CD14-positive monocyte (primary cell): ENCODE data around the gene CRY2. TPM values are rescaled to one million over a fixed set of nuclear protein-coding genes. Genes with fewer than 3 reads are reported as not detected.

ENCODE experiments used
- DNase-seq, 3 donors: peaks; one replicate each; pipeline ENCODE4 v3.0.0-alpha.2; 2011 to 2022
- H2AFZ ChIP-seq: 2 replicates; pipeline ENCODE4 v1.6.0; 2012; ENCODE audit warnings: mild to moderate bottlenecking, low read depth, low read length, inconsistent platforms; ENCODE audit not compliant: insufficient read depth, poor library complexity, severe bottlenecking
- H3K27ac ChIP-seq, 2 donors: 1 replicate in 1 of 2; 2 replicates in 1 of 2; pipeline ENCODE4 v1.5.1; 2012 to 2013; ENCODE audit warnings: low read length in 2 of 2, control low read depth in 1 of 2, inconsistent platforms in 1 of 2, low read depth in 1 of 2, mild to moderate bottlenecking in 1 of 2
- H3K27me3 ChIP-seq, 2 donors: one replicate each; pipeline versions ENCODE4 v1.6.0 to v1.6.1; 2011 to 2013; ENCODE audit warnings: low read length in 2 of 2; ENCODE audit not compliant: control insufficient read depth in 2 of 2, insufficient read depth in 2 of 2
- H3K36me3 ChIP-seq, 2 donors: replicated peaks in 1 of 2; 1 replicate in 1 of 2; 2 replicates in 1 of 2; pipeline versions ENCODE4 v1.5.1 to v1.6.1; 2012 to 2013; ENCODE audit warnings: low read length in 2 of 2, control low read depth in 1 of 2, inconsistent platforms in 1 of 2, mild to moderate bottlenecking in 1 of 2; ENCODE audit not compliant: insufficient read depth in 2 of 2, control insufficient read depth in 1 of 2
- H3K4me1 ChIP-seq, 2 donors: 1 replicate in 1 of 2; 2 replicates in 1 of 2; pipeline versions ENCODE4 v1.5.1 to v1.6.1; 2012 to 2013; ENCODE audit warnings: low read length in 2 of 2, control low read depth in 1 of 2, inconsistent platforms in 1 of 2, mild to moderate bottlenecking in 1 of 2, moderate library complexity in 1 of 2; ENCODE audit not compliant: insufficient read depth in 2 of 2, control insufficient read depth in 1 of 2
- H3K4me2 ChIP-seq: replicated peaks from 2 replicates; pipeline ENCODE3; 2012; ENCODE audit warnings: low read length, moderate library complexity, mild to moderate bottlenecking; ENCODE audit not compliant: poor library complexity, severe bottlenecking; ENCODE audit errors: extremely low read depth
- H3K4me3 ChIP-seq, 3 experiments: fragments of 200-600 bp in 1 of 3; sonication (generic) in 1 of 3; replicated peaks in 1 of 3; 1 replicate in 2 of 3; 2 replicates in 1 of 3; pipeline ENCODE4 v1.5.1; 2011 to 2013; ENCODE audit warnings: low read length in 3 of 3, mild to moderate bottlenecking in 3 of 3, control low read depth in 2 of 3, low read depth in 2 of 3, inconsistent platforms in 1 of 3, moderate library complexity in 1 of 3
- H3K79me2 ChIP-seq: 2 replicates; pipeline ENCODE4 v1.6.0; 2012; ENCODE audit warnings: mild to moderate bottlenecking, control low read depth, inconsistent platforms, low read length, moderate library complexity; ENCODE audit not compliant: insufficient read depth
- H3K9ac ChIP-seq: 2 replicates; pipeline ENCODE4 v1.6.0; 2017; ENCODE audit warnings: low read length, mild to moderate bottlenecking; ENCODE audit not compliant: insufficient read depth, poor library complexity, severe bottlenecking
- H3K9me3 ChIP-seq, 2 donors: replicated peaks in 1 of 2; 1 replicate in 1 of 2; 2 replicates in 1 of 2; pipeline versions ENCODE4 v1.5.1 to v1.6.1; 2012 to 2013; ENCODE audit warnings: low read length in 2 of 2, control low read depth in 1 of 2; ENCODE audit not compliant: control insufficient read depth in 1 of 2, insufficient read depth in 1 of 2
- H4K20me1 ChIP-seq: 2 replicates; pipeline ENCODE4 v1.6.0; 2012; ENCODE audit warnings: mild to moderate bottlenecking, low read length, control low read depth, moderate library complexity; ENCODE audit not compliant: insufficient read depth
- H3K27ac Mint-ChIP-seq, 7 donors: one replicate each; pipeline ENCODE4 v1.8.0; 2020; ENCODE audit warnings: mild to moderate bottlenecking in 7 of 7, mixed read lengths in 7 of 7, moderate library complexity in 6 of 7, inconsistent platforms in 2 of 7
- H3K27me3 Mint-ChIP-seq, 3 donors: one replicate each; pipeline ENCODE4 v1.8.0; 2021 to 2022; ENCODE audit warnings: low read depth in 3 of 3, mild to moderate bottlenecking in 3 of 3, mixed read lengths in 3 of 3, moderate library complexity in 3 of 3, inconsistent platforms in 1 of 3
- H3K36me3 Mint-ChIP-seq, 2 donors: one replicate each; pipeline ENCODE4 v1.8.0; 2020; ENCODE audit warnings: mixed read lengths in 2 of 2, inconsistent platforms in 1 of 2, mild to moderate bottlenecking in 1 of 2
- H3K4me1 Mint-ChIP-seq: one replicate; pipeline ENCODE4 v1.8.0; 2020; ENCODE audit warnings: mild to moderate bottlenecking, mixed read lengths
- H3K4me3 Mint-ChIP-seq, 2 donors: one replicate each; pipeline ENCODE4 v1.8.0; 2020; ENCODE audit warnings: mild to moderate bottlenecking in 2 of 2, mixed read lengths in 2 of 2, moderate library complexity in 1 of 2
- H3K9me3 Mint-ChIP-seq, 7 donors: one replicate each; pipeline ENCODE4 v1.8.0; 2020 to 2022; ENCODE audit warnings: mixed read lengths in 7 of 7, mild to moderate bottlenecking in 6 of 7, moderate library complexity in 6 of 7, inconsistent platforms in 2 of 7
- CTCF ChIP-seq: fragments of 200-600 bp; IDR thresholded peaks from one replicate; pipeline ENCODE4 v1.8.0; 2022; ENCODE audit warnings: antibody characterized with exemption, mild to moderate bottlenecking
- WGBS: methylation state at CpG from one replicate; pipeline ENCODE4 v1.1.5; 2013; ENCODE audit warnings: missing lambda C conversion rate; ENCODE audit not compliant: insufficient coverage; 5-methylcytosine and 5-hydroxymethylcytosine counted together
- intact Hi-C, 2 donors: fragments of 100-400 bp; cut with micrococcal nuclease; formaldehyde crosslinking; loops; one replicate each; pipeline versions ENCODE4 v1.15.0 to v1.15.1; 2023
- polyA plus RNA-seq, 3 donors: library from polyadenylated mRNA; depleted of rRNA in 1 of 3; unstranded in 2 of 3; stranded (reverse) in 1 of 3; fragments of 300-500 nt in 2 of 3; fragments of >200 nt in 1 of 3; fragmentation: Illumina TruSeq in 2 of 3; gene quantifications; 1 replicate in 2 of 3; 2 replicates in 1 of 3; pipeline ENCODE4 v1.2.3, GENCODE V29; 2012 to 2021

The CRY2 gene
- polyA plus RNA-seq, 3 donors: 5.1 to 12.5 (median 7.2) TPM

GRCh38 chr11:45913942-45914635 lies 66.8 kb downstream of the CRY2 start:
- Histone ChIP-seq H3K27me3 (no peaks in the 10 kb centered on the region), H4K20me1 (peaks cover 44% of the 10 kb centered on the region), H3K36me3 (peaks cover 62 to 74% of the 10 kb centered on the region in 2 donors), H3K4me1 (peaks cover 12 to 16% of the 10 kb centered on the region in 2 donors), H3K4me2 (no peak overlapping the region), H3K79me2 (peaks cover 29% of the 10 kb centered on the region), H3K9ac (no peak overlapping the region), H2AFZ (no peak overlapping the region), H3K4me3 (no peak overlapping the region), H3K27ac (no peak overlapping the region), H3K9me3 (no peaks in the 10 kb centered on the region)
- no peak for DNase-seq
- WGBS: 92% methylated on average over 22 of the region's 22 CpGs
- Mint-ChIP-seq H3K4me3 (no peak overlapping the region), H3K4me1 (peaks cover 23% of the 10 kb centered on the region), H3K27me3 (peaks cover 0 to 3% (median 0%) of the 10 kb centered on the region in 3 donors), H3K27ac (peak overlapping the region in 1 of 7 donors; percentile 58), H3K9me3 (peaks cover 0 to 2% (median 0%) of the 10 kb centered on the region in 7 donors), H3K36me3 (peaks cover 62 to 72% of the 10 kb centered on the region in 2 donors)
- intact Hi-C loops: loop anchor here in 1 of 2 donors (10.0 kb wide), 1 partner anchor 701 kb away; the partner anchor contains the start of genes ATG13 and HARBI1
- no peak for TF ChIP-seq CTCF

- peaks cover 53 to 60% of the 10 kb centered on the region in 2 donors for H3K36me3 ChIP-seq
- Mint-ChIP-seq H3K4me3 (no peak overlapping the region), H3K27ac (peak overlapping the region in 2 of 7 donors; percentile 15 to 76), H3K4me1 (peaks cover 23% of the 10 kb centered on the region), H3K27me3 (peaks cover 0 to 3% (median 0%) of the 10 kb centered on the region in 3 donors), H3K36me3 (peaks cover 49 to 58% of the 10 kb centered on the region in 2 donors), H3K9me3 (peaks cover 0 to 2% (median 0%) of the 10 kb centered on the region in 7 donors)
- H3K27ac ChIP-seq: no peak overlapping the region
- DNase-seq: no peak
- H3K4me3 ChIP-seq: no peak overlapping the region
- peaks cover 12 to 16% of the 10 kb centered on the region in 2 donors for H3K4me1 ChIP-seq
- peaks cover 34% of the 10 kb centered on the region for H4K20me1 ChIP-seq
- intact Hi-C loops: loop anchor here (5.0 to 10.0 kb wide), 2 partner anchors 68 to 699 kb away; partner anchors contain the start of genes CRY2 (in 2 of the 2), ATG13 (in 1 of the 2) and HARBI1 (in 1 of the 2)
- H3K4me2 ChIP-seq: no peak overlapping the region
- TF ChIP-seq CTCF: no peak
- H3K79me2 ChIP-seq: peaks cover 29% of the 10 kb centered on the region
- H3K9me3 ChIP-seq: no peaks in the 10 kb centered on the region
- no peaks in the 10 kb centered on the region for H3K27me3 ChIP-seq
- no peak overlapping the region for H3K9ac ChIP-seq
- H2AFZ ChIP-seq: no peak overlapping the region
- 86% methylated on average over 7 of the region's 13 CpGs for WGBS
These were observed 68.2 kb downstream of the CRY2 start for GRCh38 chr11:45915446-45915845.
